H1 (cell line): Measurements from ENCODE around the gene STX5. TPM values are rescaled to one million over a fixed set of nuclear protein-coding genes. Genes with fewer than 3 reads are reported as not detected.
A peak's percentile ranks its signal among the peaks of the same experiment; 100 is the strongest.

ENCODE experiments used
- GTF2F1 ChIP-seq: IDR thresholded peaks from 2 replicates; pipeline ENCODE4 v1.6.1; 2012; ENCODE audit warnings: low read depth, low read length, improper control_type of control experiment, borderline replicate concordance
- HDAC2 ChIP-seq, 2 experiments: fragments of 300-600 bp in 1 of 2; sonication (generic) in 1 of 2; IDR thresholded peaks; 2 replicates each; pipeline ENCODE4 v1.6.1; 2011 to 2012; ENCODE audit warnings: low read depth in 2 of 2, low read length in 2 of 2, mild to moderate bottlenecking in 2 of 2, moderate library complexity in 2 of 2, borderline replicate concordance in 1 of 2, inconsistent platforms in 1 of 2
- HDAC6 ChIP-seq: IDR thresholded peaks from one replicate; pipeline ENCODE4 v1.7.1; 2012; ENCODE audit warnings: low read depth, mild to moderate bottlenecking, inconsistent platforms, low read length, moderate library complexity
- POLR2AphosphoS5 ChIP-seq: IDR thresholded peaks from 2 replicates; pipeline ENCODE4 v1.6.1; 2011; ENCODE audit warnings: low read depth, low read length
- RBBP5 ChIP-seq: IDR thresholded peaks from 2 replicates; pipeline ENCODE4 v1.7.1; 2012; ENCODE audit warnings: low read depth, mild to moderate bottlenecking, inconsistent platforms, low read length, moderate library complexity, borderline replicate concordance
- SIN3A ChIP-seq, 2 experiments: IDR thresholded peaks in 1 of 2; conservative IDR thresholded peaks in 1 of 2; 2 replicates each; pipeline ENCODE4 v1.6.1; 2011 to 2012; ENCODE audit warnings: low read length in 2 of 2, improper control_type of control experiment in 1 of 2, low read depth in 1 of 2, mild to moderate bottlenecking in 1 of 2
- TBP ChIP-seq: IDR thresholded peaks from 2 replicates; pipeline ENCODE4 v1.6.1; 2011; ENCODE audit warnings: low read depth, low read length, improper control_type of control experiment
- TEAD4 ChIP-seq: IDR thresholded peaks from 2 replicates; pipeline ENCODE4 v1.6.1; 2012; ENCODE audit warnings: low read depth, low read length, inconsistent platforms, mixed read lengths
- polyA plus RNA-seq, 7 experiments: library from polyadenylated mRNA; depleted of rRNA in 3 of 7; stranded (reverse) in 5 of 7; unstranded in 2 of 7; fragments of >200 nt in 5 of 7; fragments of 200-250 nt in 2 of 7; gene quantifications; 1 replicate in 5 of 7; 2 replicates in 1 of 7; 4 replicates in 1 of 7; pipeline versions ENCODE4 v1.2.1 to v1.2.3, GENCODE V29; 2011 to 2013; ENCODE audit warnings: missing spikeins in 2 of 7, mixed read lengths in 2 of 7
- total RNA-seq: library from RNA; stranded (reverse); fragmentation: NEBNext Ultra II Directional; extraction: Animal tissue kit (Norgen Biotek cat#: 25700); gene quantifications from 2 replicates; pipeline ENCODE4 v1.2.1, GENCODE V29; 2021
- TF ChIP-seq, protein P1 (sequence below): fragments of 300-600 bp; sonication (generic); IDR thresholded peaks from 2 replicates; pipeline ENCODE4 v1.7.1; 2012; ENCODE audit warnings: low read length, moderate library complexity, mild to moderate bottlenecking, inconsistent platforms; ENCODE audit not compliant: insufficient replicate concordance

The STX5 gene
- total and polyA plus RNA-seq, 2 of the 8 experiments (the other 6 are each of a cell fraction or from before 2014, with no cell fraction given) = 24.2 to 28.5 TPM

- TF ChIP-seq, protein P1, sequence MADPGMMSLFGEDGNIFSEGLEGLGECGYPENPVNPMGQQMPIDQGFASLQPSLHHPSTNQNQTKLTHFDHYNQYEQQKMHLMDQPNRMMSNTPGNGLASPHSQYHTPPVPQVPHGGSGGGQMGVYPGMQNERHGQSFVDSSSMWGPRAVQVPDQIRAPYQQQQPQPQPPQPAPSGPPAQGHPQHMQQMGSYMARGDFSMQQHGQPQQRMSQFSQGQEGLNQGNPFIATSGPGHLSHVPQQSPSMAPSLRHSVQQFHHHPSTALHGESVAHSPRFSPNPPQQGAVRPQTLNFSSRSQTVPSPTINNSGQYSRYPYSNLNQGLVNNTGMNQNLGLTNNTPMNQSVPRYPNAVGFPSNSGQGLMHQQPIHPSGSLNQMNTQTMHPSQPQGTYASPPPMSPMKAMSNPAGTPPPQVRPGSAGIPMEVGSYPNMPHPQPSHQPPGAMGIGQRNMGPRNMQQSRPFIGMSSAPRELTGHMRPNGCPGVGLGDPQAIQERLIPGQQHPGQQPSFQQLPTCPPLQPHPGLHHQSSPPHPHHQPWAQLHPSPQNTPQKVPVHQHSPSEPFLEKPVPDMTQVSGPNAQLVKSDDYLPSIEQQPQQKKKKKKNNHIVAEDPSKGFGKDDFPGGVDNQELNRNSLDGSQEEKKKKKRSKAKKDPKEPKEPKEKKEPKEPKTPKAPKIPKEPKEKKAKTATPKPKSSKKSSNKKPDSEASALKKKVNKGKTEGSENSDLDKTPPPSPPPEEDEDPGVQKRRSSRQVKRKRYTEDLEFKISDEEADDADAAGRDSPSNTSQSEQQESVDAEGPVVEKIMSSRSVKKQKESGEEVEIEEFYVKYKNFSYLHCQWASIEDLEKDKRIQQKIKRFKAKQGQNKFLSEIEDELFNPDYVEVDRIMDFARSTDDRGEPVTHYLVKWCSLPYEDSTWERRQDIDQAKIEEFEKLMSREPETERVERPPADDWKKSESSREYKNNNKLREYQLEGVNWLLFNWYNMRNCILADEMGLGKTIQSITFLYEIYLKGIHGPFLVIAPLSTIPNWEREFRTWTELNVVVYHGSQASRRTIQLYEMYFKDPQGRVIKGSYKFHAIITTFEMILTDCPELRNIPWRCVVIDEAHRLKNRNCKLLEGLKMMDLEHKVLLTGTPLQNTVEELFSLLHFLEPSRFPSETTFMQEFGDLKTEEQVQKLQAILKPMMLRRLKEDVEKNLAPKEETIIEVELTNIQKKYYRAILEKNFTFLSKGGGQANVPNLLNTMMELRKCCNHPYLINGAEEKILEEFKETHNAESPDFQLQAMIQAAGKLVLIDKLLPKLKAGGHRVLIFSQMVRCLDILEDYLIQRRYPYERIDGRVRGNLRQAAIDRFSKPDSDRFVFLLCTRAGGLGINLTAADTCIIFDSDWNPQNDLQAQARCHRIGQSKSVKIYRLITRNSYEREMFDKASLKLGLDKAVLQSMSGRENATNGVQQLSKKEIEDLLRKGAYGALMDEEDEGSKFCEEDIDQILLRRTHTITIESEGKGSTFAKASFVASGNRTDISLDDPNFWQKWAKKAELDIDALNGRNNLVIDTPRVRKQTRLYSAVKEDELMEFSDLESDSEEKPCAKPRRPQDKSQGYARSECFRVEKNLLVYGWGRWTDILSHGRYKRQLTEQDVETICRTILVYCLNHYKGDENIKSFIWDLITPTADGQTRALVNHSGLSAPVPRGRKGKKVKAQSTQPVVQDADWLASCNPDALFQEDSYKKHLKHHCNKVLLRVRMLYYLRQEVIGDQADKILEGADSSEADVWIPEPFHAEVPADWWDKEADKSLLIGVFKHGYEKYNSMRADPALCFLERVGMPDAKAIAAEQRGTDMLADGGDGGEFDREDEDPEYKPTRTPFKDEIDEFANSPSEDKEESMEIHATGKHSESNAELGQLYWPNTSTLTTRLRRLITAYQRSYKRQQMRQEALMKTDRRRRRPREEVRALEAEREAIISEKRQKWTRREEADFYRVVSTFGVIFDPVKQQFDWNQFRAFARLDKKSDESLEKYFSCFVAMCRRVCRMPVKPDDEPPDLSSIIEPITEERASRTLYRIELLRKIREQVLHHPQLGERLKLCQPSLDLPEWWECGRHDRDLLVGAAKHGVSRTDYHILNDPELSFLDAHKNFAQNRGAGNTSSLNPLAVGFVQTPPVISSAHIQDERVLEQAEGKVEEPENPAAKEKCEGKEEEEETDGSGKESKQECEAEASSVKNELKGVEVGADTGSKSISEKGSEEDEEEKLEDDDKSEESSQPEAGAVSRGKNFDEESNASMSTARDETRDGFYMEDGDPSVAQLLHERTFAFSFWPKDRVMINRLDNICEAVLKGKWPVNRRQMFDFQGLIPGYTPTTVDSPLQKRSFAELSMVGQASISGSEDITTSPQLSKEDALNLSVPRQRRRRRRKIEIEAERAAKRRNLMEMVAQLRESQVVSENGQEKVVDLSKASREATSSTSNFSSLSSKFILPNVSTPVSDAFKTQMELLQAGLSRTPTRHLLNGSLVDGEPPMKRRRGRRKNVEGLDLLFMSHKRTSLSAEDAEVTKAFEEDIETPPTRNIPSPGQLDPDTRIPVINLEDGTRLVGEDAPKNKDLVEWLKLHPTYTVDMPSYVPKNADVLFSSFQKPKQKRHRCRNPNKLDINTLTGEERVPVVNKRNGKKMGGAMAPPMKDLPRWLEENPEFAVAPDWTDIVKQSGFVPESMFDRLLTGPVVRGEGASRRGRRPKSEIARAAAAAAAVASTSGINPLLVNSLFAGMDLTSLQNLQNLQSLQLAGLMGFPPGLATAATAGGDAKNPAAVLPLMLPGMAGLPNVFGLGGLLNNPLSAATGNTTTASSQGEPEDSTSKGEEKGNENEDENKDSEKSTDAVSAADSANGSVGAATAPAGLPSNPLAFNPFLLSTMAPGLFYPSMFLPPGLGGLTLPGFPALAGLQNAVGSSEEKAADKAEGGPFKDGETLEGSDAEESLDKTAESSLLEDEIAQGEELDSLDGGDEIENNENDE = no peak
- TF ChIP-seq POLR2AphosphoS5 (peak; percentile 88; the same call in 1 of the 2 replicates), GTF2F1 (no peak), TEAD4 (no peak), HDAC6 (no peak), RBBP5 (0 out of 2 replicates have a peak, but pooled peaks have one; percentile 28), HDAC2 (IDR thresholded peaks at IDR 0.05; ENCODE audit: borderline replicate concordance in 1 of 2, low read depth in 2 of 2, low read length in 2 of 2) (0 out of 4 replicates have a peak, but pooled peaks of 1 of the 2 experiments have one; percentile 17), SIN3A (conservative IDR thresholded peaks at IDR 0.05 in 1 of 2, IDR thresholded peaks at IDR 0.05 in 1 of 2; ENCODE audit: low read depth in 1 of 2, low read length in 2 of 2) (peak; percentile 78 to 82; a peak in 2 of 4 replicates), TBP (peak; percentile 93)
These were observed at the start of gene STX5 (continued) for GRCh38 chr11:62831520-62832335.
